HK-2 (cell line): ENCODE measurements around the gene TTC17.
"Not testable (repeated sequence)": the region's sequence is repeated elsewhere in the genome, so short reads cannot be mapped to it uniquely, and the experiment has no call there.

Experiments
- DNase-seq: peaks from one replicate; pipeline ENCODE4 v3.0.0-alpha.2; 2018; ENCODE audit not compliant: unreplicated experiment

Gene TTC17, protein sequence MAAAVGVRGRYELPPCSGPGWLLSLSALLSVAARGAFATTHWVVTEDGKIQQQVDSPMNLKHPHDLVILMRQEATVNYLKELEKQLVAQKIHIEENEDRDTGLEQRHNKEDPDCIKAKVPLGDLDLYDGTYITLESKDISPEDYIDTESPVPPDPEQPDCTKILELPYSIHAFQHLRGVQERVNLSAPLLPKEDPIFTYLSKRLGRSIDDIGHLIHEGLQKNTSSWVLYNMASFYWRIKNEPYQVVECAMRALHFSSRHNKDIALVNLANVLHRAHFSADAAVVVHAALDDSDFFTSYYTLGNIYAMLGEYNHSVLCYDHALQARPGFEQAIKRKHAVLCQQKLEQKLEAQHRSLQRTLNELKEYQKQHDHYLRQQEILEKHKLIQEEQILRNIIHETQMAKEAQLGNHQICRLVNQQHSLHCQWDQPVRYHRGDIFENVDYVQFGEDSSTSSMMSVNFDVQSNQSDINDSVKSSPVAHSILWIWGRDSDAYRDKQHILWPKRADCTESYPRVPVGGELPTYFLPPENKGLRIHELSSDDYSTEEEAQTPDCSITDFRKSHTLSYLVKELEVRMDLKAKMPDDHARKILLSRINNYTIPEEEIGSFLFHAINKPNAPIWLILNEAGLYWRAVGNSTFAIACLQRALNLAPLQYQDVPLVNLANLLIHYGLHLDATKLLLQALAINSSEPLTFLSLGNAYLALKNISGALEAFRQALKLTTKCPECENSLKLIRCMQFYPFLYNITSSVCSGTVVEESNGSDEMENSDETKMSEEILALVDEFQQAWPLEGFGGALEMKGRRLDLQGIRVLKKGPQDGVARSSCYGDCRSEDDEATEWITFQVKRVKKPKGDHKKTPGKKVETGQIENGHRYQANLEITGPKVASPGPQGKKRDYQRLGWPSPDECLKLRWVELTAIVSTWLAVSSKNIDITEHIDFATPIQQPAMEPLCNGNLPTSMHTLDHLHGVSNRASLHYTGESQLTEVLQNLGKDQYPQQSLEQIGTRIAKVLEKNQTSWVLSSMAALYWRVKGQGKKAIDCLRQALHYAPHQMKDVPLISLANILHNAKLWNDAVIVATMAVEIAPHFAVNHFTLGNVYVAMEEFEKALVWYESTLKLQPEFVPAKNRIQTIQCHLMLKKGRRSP

DNA sequence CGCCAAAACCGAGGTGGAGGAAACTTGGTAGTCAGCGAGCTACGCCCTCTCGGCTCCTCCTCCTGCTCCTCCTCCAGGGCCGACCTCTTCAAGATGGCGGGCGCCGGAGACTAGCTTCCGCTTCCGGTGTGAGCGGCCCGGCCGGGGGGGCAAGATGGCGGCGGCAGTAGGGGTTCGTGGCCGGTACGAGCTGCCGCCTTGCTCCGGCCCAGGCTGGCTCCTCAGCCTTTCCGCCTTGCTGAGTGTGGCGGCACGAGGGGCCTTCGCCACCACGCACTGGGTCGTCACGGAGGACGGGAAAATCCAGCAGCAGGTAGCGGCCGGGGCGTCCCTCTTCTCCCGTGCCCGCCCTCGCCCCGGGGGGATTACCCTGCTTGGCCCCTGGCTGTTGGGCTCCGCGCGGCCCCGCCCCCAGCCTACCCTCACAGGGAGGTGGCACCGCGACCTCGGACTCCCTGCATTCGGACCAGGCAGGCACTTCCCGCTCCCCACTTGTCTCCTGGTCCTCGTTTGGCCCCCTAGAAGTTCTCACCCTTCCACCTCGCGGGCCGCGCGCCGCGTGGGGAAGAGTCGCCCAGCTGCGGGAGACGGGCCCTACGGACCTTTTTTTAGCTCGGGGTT is at the start of gene TTC17:
Gene TTC17 (plus strand): TSS at position 120 of the 621 bp plus-strand sequence. CDS start 35 bp downstream, at position 155.
- DNase-seq: peak; percentile 87

DNA sequence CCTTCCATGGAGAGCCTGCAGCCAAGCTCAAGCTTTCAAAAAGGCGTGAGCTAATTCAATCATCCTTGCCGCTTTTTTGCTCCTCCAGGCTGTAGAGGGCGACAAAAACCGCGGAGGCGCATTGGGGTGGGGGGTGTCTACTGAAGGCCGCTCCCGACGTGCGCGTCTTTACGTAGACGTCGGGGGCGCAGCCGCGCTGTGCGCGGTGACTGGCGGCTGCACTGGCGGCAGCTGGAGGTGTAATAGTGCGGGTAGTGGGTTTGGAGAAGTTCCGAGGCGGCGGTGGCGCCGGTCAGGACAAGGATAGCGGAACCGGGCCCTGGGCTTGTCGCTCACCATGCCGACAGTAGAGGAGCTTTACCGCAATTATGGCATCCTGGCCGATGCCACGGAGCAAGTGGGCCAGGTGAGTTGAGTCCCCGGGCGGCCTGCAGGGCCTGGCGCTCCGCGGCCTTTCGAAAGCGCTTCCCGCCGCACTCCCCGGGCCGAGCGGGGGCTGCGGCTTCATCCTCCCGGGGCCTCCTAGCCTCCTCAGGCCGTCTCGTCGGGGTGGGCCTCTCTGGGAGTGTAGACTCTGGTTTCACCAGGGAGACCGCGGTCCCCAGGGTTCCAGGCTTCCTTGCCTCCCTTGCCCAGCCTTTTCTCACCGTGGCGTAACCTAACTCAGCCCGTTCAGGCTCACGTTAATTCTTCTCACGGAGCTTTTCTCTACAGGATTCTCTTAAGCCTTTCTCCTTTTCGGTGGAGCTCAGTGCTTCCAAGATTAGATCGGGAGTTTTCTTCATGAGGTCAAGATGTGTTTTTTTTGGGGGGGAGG is 46.7 kb upstream of the TTC17 start, which contains the start of gene API5:
Gene API5 (plus strand): TSS at position 206 of the 817 bp plus-strand sequence. CDS start 132 bp downstream, at position 338.
- DNase-seq: peak; percentile 89

GRCh38 chr11:43315966-43316365 is 42.8 kb upstream of the TTC17 start:
- DNase-seq: no peak

GRCh38 chr11:43316451-43316850 is 42.3 kb upstream of the TTC17 start:
- DNase-seq: peak; percentile 63

DNA sequence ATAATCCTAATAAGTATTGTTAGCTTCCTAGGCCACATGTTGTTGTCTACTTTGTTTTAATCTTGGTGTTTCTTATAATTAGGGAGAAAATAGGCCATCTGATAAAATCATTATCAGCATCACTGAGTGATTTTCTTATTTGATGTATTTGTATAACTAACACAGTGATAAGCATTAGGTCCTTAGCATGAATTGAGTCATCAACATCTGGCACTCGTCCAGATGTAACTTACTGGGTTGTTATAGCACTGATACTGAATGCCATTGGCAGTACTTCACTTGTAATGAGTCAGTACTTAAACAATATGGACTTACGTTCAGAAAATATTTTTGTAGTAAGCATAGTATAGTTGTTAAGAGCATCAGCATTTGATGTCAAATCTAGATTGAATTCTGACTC is 30.7 kb upstream of the TTC17 start:
- peak; percentile 12 for DNase-seq

DNA sequence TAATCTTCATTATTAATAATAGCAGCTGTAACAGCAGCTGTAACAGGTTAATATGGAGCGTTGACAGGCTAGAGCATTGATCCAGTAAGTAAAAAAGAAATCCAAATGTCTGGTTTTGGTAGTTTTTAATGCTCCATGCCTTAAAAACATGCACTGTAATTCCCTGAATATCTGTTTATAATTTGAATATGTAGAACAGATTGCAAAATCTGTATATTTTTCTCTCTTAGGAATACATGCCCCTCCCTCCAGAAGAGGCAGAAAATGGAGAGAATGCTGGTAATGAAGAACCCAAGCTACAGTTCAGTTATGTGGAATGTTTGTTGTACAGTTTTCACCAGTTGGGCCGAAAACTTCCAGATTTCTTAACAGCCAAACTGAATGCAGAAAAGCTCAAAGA is 30.2 kb upstream of the TTC17 start:
- DNase-seq: no peak

DNA sequence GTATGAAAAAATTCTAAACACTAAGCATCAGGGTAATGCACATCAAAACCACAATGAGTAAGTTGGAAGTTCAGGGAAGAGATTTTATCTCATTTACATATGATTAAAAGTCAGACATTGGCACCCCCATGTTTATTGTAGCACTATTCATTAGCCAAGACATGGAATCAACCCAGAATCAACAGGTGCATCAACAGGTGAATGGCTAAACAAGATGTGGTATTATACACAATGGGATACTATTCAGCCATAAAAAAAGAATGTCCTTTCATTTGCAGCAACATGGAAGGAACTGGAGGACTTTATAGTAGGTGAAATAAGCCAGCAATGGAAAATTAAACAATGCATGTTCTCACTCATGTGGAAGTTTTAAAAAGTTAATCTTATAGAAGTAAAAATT is 17.6 kb upstream of the TTC17 start:
- DNase-seq: no peak

- DNase-seq: not testable (repeated sequence)
Observed at GRCh38 chr11:43351426-43351825, 7.3 kb upstream of the TTC17 start.

DNA sequence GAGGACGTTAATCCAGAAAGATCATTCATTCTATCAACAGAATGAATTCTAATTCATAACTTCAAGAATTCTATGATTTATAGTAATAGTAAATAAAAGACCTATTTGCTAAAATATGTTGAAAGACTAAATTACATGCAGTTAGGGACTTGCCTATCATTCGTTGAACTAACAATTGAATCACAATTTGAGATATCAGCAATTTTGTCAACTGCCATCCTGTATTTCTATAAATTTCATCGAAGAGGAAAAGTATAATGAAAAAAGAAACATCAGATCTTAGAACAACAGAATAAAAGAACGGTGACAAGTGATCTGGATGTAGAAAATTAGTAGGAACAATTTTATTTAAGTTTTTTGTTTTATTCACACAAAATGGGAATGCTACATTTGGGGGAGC is 4.4 kb upstream of the TTC17 start:
- DNase-seq: no peak

DNA sequence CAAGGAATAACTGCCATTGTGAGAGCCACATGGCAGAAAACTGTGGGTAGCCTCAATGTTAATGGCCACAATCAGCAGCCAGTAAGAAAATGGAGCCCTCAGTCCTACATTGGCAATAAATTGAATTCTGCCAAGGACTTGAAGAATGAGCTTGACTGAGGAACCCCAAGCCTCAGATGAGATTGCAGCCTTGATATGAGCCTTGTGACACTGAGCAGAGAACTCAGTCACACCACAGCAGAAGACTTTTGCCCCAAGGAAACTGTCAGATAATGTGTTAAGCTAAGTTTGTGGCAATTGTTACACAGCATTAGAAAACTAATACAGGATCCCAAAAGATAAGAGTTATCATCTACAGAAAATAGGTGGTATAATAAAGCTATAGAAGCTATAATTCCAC is 2.4 kb upstream of the TTC17 start:
- DNase-seq: no peak

DNA sequence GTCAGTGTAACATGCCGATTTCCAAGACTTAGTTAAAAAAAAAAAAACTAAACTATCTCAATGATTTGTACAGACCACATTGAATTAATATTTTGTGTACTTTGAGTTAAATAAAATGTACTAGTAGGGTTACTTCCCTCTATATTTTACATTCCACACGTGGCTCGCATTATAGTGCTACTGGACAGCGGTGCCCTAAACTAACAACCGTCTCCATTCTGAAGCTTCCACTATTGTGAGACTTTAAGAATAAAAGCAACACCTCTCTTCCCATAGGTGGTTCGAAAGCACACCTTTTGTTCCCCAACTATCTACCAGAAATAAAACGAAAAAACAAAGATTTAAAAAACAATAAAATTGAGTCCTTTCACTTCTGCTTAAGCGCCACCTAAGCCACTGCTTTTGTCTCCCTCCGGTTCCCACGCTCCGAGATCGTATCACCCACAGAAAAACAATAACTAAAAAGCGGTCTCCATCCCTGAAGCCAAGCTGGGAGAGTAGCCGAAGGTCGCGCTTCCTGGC is 380 bp upstream of the TTC17 start:
- DNase-seq: no peak

DNA sequence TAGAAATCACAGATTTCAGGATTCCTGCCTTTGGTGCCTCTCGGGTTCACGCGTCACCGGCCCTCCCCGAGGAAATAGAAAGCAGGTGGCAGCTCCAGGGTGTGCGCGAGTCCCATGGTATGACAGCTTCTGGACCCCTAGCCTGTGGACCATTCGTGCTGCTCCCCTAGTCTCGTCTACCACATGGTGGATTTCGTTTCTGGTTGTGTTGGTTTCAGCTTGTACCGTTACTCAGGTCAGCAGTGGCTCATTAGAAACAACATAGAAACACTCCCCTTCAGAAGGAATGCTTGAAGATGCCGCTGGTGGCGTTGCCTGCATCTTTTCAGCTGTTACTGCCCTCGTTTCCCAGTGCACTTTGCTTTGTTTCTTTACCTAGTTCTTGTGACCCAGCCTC is 700 bp downstream of the TTC17 start:
- DNase-seq: peak; percentile 14

DNA sequence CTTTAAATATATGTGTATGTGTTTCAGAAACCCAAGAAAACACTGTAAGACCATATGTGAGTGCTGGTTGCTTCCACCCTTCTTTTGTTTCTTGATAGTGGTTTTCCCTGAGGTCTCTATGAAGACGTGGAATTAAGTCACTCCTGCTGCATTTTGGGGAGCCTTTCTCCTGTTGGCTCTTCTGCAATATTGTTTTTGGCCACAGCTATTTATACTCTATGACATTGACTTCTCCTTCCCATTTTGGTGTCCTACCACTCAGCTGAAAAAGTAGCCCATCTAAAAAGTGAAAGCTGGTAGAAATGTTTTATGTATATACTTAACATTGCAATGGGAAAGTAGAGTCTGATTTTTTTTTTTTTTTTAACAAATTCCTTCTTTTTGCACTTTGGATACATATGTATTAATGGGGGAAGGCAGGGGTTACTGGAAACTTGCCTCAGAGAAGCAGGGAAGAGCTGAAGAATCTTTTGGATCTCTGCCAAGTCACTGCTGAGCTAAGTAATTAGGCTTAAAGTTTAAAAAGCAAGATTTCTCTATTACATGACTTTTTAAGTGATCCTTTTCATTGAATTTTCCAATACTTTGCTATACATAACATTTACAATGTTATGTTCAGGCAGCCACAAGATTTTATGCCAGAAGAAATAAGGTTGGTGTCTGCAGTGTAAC is 1.8 kb downstream of the TTC17 start:
- no peak for DNase-seq

DNA sequence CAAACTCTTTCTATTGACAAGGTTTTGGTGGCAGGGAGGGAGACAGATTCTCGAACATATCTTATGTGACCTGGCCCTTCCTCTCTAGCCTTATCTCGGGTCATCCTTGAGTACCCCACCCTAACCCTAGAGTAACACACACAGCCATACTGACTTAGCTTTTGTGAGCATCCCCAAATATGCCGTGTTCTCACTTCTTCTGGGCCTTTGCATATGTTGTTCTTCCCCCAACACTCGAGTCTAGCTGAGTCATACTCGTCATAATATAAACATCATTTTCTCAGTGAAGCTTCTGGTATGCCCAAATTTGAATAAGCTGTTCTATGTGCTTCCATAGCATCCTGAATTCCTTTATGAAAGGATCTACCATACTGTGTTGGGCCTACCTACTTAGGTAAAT is 8.0 kb downstream of the TTC17 start:
- DNase-seq: no peak

GRCh38 chr11:43367382-43368178 is 8.9 kb downstream of the TTC17 start:
- no peak for DNase-seq

- no peak for DNase-seq
Observed at GRCh38 chr11:43376065-43376464, 17.3 kb downstream of the TTC17 start.

GRCh38 chr11:43376594-43376993 is 17.9 kb downstream of the TTC17 start:
- no peak for DNase-seq

DNA sequence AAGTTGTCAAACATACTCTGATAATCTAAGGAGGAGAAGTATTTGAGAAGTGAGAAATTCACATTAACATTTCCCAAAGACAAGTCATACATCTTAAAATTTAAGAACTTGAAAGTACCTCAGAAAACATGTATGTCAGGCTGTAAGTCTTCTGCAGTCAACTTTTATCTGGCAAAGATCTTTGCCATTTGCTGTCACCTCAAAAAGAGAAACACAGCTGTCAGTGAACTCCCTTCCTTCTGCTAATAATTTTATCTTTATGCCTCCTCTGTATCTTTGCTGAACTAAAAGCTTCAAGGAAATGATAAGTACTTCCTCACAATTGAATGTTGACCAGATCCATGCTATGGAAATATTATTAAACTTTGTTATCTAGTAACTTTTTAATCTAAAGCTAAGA is 18.7 kb downstream of the TTC17 start:
- DNase-seq: no peak

- no peak for DNase-seq
Observed at GRCh38 chr11:43378897-43379296, 20.2 kb downstream of the TTC17 start.
